GM19193 (cell line): Measurements from ENCODE around the gene ORC6.

Experiments
- POLR2A ChIP-seq: IDR thresholded peaks from 4 replicates; pipeline ENCODE4 v1.6.1; 2011; ENCODE audit not compliant: insufficient read depth, insufficient read length; ENCODE audit errors: extremely low read depth

The ORC6 gene

DNA sequence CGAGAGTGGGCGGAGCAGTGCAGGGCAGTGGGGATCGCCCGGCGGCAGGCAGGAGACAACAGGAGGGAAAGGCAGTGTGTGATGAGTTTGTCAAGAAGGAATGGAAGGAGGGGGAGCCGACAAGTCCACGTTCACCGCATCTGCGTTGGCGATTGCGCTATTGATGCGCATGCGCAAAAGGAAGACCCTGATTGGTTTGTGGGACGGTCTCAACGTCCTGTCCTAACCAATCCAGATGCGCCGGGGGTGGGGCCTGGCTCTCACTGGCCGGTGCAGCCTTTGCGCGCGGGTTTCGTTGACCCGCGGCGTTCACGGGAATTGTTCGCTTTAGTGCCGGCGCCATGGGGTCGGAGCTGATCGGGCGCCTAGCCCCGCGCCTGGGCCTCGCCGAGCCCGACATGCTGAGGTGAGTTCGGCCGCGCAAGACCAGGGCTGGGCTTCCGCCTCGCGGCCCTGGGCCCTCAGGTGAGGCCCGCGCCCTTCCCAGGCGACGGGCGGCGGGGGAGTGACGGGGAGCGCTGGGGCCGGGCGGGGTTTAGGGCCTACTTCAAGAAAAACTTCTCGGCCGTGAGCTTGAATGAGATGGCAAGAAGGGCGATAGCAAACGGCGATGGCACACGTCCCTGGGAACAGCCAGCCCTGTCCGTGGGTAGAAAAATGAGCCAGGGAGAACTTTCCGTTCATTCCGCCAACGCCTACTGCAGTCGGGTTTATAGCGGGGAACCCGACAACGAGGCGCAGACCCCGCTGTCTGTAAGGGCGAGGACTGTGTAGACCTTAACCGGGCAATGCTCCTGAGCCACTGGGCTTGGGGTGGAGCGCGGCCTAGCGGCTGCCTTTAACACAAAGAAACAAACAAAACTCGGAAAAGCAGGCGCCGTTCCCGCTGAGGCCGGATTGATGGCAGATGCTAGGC, at the start of gene ORC6:
TSS of gene ORC6 (plus strand) at position 295 of the 916 bp plus-strand sequence. CDS start at position 342, 47 bp downstream.
- peak; percentile 81 for TF ChIP-seq POLR2A

GRCh38 chr16:46648656-46649055, 40.8 kb upstream of the ORC6 start:
- no peak for TF ChIP-seq POLR2A

DNA sequence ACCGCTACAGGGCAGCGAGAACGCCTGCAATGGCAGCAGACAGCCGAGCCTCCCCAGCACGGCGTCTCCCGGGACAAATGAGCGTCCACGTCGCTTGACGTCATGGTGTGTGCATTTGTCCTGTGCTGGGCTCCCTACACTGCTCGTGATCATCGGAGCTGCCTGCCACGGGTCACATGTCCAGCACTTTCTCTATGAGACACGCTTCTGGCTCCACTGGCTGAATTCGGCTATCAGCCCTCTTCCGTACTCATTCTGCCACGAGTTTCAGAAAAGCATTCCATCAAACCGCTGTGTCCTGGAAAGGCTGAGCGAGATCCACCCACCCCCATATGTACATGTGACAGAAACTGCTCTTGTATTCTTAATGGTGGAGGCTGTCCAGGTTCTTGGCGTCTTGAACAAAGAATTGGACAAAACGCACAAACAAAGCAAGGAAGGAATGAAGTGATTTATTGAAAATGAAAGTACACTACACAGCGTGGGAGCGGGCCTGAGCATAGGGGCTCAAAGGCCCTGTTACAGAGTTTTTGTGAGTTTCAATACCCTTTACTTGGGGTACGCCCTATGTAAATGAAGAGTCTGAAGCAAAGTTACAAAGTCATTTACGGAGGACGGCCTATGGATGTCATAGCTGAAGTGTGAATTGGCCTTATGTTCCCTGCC, 39.7 kb upstream of the ORC6 start:
- TF ChIP-seq POLR2A = no peak

DNA sequence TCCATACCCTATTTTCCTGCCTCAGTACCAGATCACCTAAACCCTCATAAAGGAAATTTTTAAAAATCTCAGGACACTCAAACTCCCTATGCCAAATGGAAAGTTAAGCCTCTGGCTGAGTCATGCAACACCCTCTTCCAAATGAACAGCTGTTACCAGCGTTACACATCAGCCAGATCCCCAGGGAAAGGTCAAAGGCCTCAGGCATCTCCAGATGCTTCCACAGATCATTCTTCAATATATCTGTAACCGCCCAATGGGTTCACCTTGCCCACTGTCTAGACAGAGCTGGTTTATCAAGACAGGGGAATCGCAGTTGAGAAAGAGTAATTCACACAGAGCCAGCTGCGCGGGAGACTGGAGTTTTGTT, 39.2 kb upstream of the ORC6 start:
- no peak for TF ChIP-seq POLR2A

GRCh38 chr16:46651305-46651704, 38.2 kb upstream of the ORC6 start:
- TF ChIP-seq POLR2A = no peak

DNA sequence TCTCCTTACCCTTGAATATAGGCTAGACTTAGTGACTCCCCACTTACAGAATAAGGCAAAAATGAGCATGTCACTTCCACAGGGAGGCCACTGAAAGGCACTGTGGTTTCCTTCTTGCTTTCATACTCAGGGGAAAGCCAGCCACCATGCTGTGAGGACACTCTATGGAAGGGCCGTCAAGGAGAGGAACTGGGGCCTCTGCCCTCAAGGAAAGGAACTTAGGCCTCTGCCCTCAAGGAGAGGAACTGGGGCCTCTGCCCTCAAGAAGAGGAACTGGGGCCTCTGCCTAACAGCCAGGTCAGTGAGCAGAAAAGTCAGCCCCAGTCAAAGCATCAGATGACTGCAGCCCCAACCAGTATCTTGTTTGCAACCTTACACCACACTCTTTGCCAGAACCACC, 30.5 kb upstream of the ORC6 start:
- TF ChIP-seq POLR2A = no peak

GRCh38 chr16:46662123-46662522, 27.3 kb upstream of the ORC6 start:
- no peak for TF ChIP-seq POLR2A

GRCh38 chr16:46673320-46674013, 16.0 kb upstream of the ORC6 start:
- TF ChIP-seq POLR2A = no peak

DNA sequence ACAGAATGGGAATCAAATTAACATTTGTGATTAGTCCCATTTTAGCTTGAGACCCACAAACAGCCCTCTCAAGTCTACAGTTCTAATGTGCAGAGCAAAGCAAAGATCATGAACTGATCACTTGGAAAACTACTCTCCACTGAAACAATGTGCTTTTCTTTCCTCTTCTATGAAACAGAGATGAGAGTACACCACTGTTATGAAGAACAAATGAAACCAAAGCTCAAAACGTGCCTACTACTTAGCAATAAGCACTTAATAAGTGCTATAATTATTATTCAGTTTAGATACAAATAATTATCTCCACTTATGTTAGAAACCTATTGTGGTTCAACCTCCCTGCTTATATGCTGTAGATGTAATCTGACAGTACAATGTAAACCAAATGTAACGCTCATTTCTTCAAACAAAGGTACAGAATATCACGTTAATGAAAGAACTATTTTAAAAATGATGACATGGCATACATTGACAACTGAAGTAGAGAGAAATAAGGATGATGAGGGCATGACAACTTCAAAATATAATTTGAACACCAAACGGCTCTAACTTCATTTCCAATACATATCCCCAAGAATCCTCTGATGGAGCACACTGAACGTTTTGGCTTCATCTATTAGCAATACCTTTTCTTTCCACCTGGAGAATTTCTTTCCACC, 2.5 kb upstream of the ORC6 start:
- TF ChIP-seq POLR2A = no peak

GRCh38 chr16:46687486-46687885, 2.0 kb upstream of the ORC6 start:
- no peak for TF ChIP-seq POLR2A

GRCh38 chr16:46688101-46688653, 1.3 kb upstream of the ORC6 start:
- no peak for TF ChIP-seq POLR2A

GRCh38 chr16:46688654-46689364, 650 bp upstream of the ORC6 start, which contains the start of gene VPS35:
Gene VPS35, minus strand, starts transcription at chr16:46689178. Its CDS starts 45 bp downstream, at chr16:46689133.
- TF ChIP-seq POLR2A = peak; percentile 43

DNA sequence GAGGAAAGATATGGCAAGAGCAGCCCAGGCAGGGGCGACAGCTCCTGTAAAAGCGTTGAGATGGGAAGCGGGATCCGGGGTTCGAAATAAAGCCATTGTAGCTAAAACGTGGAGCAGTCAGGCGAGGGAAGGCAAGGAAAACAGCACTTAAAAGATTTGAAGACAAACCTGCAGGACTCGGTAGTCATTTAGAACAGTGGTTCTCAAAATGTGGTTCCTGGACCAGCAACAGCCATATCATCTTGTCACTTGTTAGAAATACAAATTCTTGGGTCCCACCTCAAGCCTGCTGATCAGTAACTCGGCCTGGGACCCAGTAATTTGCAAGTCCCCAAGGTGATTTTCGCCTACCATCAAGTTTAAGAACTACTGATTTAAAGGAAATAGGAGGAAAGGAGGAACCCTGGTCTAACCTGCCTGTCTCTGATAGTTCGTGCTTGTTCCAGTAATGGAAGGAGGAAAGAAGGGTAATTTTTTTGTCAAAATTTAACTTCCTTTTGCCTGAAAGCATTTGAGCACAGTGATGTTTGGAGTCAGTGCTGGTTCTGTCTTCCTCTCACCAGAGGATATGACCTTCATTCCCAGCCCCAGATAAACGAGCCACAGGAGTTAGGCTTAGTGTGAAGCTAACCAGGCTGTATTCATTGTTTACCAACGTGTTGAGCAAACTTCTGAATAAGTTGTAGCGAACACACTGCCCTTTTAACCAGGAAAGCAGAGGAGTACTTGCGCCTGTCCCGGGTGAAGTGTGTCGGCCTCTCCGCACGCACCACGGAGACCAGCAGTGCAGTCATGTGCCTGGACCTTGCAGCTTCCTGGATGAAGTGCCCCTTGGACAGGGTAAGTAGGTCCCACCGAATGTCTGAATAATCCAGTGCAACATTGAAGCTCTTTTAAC, 1.1 kb downstream of the ORC6 start:
- TF ChIP-seq POLR2A = no peak
